ENCODE measurements around the gene JPT2.

The JPT2 gene

GRCh38 chr16:1641261-1641660 lies 36.8 kb upstream of the JPT2 start:
- H3K27ac ChIP-seq = no peak overlapping the region
- no peak overlapping the region for H3K4me3 ChIP-seq
- no peak for DNase-seq (ENCODE audit: low spot score)
- no peak for TF ChIP-seq CTCF (IDR thresholded peaks at IDR 0.05)

GRCh38 chr16:1642148-1642547 lies 35.9 kb upstream of the JPT2 start:
- no peak overlapping the region for H3K4me3 ChIP-seq
- TF ChIP-seq CTCF (IDR thresholded peaks at IDR 0.05) = no peak
- no peak overlapping the region for H3K27ac ChIP-seq
- DNase-seq (ENCODE audit: low spot score) = no peak

- DNase-seq (ENCODE audit: low spot score) = no peak
Observed at GRCh38 chr16:1642753-1643152, 35.3 kb upstream of the JPT2 start.

GRCh38 chr16:1643521-1643920 lies 34.6 kb upstream of the JPT2 start:
- TF ChIP-seq CTCF (IDR thresholded peaks at IDR 0.05) = no peak
- Histone ChIP-seq H3K27ac (no peak overlapping the region), H3K4me3 (no peak overlapping the region)
- no peak for DNase-seq (ENCODE audit: low spot score)

More at GRCh38 chr16:1642753-1643152, 35.3 kb upstream of the JPT2 start:
- Histone ChIP-seq H3K27ac (no peak overlapping the region), H3K4me3 (no peak overlapping the region)
- TF ChIP-seq CTCF (IDR thresholded peaks at IDR 0.05) = no peak

GRCh38 chr16:1645914-1646525 lies 32.1 kb upstream of the JPT2 start:
- no peak overlapping the region for H3K27ac ChIP-seq
- TF ChIP-seq CTCF (IDR thresholded peaks at IDR 0.05) = no peak
- no peak overlapping the region for H3K4me3 ChIP-seq
- no peak for DNase-seq (ENCODE audit: low spot score)

- H3K4me3 ChIP-seq = no peak overlapping the region
- H3K27ac ChIP-seq = no peak overlapping the region
- DNase-seq (ENCODE audit: low spot score) = no peak
- TF ChIP-seq CTCF (IDR thresholded peaks at IDR 0.05) = no peak
Observed at GRCh38 chr16:1647856-1648255, 30.2 kb upstream of the JPT2 start.

GRCh38 chr16:1650131-1650530 lies 27.9 kb upstream of the JPT2 start:
- DNase-seq (ENCODE audit: low spot score) = no peak
- no peak for TF ChIP-seq CTCF (IDR thresholded peaks at IDR 0.05)
- Histone ChIP-seq H3K4me3 (no peak overlapping the region), H3K27ac (no peak overlapping the region)
